GM19328 (cell line): Measurements from ENCODE around the gene FAM174C.
A peak's percentile ranks its signal among the peaks of the same experiment; 100 is the strongest.

Experiments
- ATAC-seq: cut with Tn5 transposase; IDR thresholded peaks from one replicate; pipeline ENCODE4 v1.9.1; 2021; ENCODE audit warnings: mild to moderate bottlenecking, moderate library complexity; ENCODE audit not compliant: unreplicated experiment

The FAM174C gene

DNA sequence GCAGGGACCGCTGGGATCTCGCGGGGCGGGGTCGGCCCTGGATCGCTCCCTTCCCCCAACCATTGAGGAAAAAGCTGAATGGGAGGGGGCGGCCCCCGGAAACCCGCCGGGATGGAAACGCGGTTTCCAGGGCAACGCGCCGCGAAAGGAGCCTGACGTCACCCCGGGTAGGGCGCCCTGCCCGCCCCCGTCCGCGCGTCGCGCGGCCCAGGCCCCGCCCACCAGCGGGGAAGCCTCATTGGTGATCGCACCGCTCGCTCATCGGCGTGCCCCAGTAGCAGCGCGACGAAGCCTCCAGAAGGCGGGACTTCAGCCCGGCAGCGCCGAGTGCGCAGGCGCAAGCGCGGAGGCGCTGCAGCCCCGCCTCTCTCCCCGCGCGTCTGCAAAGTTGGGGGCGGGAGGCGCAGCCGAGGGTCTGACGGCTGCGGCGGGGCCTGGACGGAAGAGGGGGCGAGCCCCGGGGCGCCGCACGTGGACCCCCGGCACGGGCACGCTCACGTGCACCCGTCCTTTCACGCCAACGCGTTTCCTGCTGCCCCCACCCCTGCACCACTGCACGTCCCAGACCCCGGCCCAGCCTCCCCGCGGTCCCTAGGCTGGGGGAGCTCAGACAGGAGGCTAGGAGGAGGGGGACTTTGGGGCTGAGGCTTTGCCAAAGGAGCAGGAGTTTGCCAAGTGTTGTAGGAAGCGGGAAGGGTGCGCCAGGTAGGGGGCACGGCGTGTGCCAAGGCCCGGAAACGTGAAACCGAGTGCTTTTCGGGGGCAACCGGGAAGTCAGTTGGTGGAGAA is 14.4 kb upstream of the FAM174C start:
- peak; percentile 58 for ATAC-seq

DNA sequence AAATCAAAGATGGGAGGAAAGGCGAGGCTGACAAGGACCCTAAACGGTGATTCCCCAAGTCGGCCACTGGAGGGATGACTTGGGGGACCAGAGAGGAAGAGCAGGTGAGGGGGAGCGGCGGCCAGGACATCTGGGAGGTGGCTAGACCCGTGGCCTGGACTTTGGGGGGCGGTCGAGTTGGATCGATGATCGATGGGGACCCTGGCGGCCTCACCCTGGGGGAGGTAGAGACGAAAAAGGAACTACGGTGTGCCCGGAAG is 13.9 kb upstream of the FAM174C start:
- ATAC-seq: no peak

DNA sequence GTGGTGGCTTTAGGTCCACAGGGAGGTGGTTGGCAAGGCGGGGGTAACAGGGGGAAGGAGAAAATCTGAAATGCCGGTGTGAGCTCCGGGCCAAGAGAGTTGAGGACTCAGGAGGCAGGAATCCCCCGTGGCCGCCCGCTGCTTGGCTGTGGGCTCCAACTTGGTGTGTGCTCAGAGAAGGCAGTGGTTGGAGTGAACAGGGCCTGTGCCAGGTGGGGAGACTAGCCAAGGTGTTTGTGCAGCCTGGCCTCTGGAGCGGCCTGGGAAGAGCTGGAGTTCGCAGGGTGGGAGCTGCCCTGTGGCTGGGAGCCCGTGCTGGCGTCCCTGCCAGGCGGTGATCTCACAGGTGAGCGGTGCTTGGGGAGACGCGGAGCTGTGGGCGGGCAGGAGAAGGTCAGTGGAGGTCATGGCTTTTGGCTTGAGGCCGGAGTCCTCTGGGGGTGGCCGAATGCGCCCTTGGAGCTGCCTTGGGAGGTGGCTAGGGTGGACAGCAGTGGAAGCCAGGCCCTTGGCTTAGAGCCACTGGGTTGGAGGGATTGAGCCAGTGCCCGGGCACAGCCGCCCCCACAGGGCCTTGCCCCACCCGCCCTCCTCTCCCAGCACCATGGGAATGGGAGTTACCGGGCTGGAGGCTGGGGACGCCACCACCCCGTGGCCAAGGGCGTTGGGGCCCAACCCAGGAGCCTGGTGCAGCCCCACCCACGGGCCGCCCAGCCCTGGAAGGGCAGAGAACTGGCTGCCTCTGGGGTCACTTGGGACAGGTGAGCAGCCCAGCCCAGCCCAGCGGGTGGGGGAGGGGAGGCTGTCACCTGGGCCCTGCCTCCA is 13.3 kb upstream of the FAM174C start:
- no peak for ATAC-seq

DNA sequence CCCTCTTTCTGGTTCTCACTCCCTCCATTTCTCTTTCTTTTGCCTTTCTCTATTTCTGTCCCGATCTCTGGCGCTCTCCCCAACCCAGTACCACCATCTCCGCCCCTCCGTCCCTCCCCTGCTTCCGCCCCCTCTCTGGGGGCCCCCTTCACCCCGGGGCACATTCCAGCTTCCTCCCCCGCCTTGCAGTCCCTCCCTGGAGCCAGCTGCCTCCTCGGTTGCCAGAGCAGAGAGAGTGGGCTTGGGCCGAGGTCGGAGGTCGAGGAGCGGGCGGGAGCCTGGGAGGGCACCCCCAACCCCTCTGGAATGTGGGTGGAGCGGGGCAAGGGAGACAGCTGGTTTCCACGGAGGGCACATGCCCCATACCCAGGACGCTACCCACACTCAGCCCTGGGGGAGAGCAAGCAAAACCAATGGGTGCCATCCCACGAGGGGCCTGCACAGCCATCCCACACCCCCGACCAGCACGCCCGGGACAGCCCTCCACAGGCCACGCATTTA is 12.7 kb upstream of the FAM174C start:
- ATAC-seq: no peak

DNA sequence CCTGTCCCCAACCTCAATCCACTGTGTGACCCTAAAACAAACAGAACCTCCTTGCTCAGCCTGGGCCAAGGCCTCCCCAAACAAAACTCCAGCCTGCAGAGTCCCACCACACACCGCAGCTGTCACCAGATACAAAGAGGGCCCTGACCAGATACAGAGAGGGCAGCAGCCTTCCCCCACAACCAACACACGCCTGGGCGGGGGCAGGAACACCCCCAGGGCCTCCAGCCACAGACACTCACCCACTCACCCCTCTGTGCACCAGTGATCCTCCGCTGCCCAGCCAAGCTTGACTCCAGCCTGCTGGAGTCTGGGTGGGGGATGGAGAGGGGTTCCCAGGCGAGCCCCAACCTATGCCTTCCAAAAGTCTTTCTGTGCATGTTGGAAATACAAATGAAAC is 12.1 kb upstream of the FAM174C start:
- no peak for ATAC-seq

DNA sequence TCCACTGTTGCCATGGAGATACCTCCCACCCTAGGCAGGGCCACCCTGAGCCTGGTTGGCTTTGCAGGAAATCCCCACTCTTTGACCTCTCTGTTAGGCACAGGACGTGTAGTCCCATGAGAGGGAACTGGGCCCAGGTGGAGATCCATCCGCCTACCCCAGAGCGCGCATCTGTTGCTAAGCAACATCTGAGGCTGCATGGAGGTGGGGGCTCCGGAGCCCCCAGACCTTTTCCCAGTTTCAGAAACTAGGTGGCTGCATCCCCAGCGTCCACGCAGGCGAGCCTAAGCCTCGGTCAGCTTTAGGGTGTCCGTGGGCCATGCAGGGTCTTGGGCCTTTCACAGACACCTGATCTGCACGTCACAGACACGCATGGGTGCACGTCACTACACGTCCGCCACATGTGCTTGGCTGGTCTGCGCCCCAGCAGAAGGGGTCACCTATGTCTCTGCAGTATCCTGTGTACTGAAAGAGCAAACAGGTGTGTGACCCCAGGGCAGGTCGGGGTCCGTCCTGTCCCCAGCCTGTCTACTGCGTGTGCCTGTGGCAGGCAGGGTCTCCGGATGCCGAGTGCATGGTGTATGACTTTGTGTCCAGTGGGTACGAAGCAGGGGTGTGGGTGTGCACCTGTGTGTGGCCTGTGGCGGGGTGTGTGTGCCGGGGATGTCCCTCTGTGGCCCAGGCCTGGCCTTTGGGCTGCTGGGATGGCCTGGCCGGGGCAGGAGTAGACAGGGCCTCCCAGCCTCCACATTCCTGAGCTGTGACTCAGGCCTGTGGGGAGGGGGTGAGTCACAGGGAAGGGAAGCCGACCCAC is 10.3 kb upstream of the FAM174C start:
- ATAC-seq: no peak

DNA sequence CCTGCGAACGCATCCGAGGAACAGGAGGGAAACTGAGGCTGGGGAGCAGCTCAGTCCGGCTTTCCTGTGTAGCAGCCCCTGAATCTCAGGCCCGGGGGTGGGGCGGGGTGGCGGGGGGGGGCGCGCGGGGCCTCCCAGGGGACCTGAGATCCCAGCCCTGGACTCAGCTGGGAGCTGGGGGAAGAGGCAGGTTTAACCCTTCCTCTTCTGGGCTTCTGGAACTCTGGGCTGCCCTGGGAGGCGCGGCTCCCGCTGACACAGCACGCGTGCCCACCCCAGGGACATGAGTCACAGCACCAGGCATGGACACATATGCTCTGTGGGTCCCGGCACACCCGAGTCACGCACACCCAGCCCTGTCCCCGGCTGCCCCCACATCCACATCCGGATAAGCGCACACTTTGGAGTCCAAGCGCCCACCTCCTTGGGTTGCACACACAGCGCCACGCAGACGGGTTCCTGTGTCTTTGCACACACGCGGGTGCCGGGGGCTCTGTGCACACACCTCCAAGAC is 9.7 kb upstream of the FAM174C start:
- no peak for ATAC-seq

DNA sequence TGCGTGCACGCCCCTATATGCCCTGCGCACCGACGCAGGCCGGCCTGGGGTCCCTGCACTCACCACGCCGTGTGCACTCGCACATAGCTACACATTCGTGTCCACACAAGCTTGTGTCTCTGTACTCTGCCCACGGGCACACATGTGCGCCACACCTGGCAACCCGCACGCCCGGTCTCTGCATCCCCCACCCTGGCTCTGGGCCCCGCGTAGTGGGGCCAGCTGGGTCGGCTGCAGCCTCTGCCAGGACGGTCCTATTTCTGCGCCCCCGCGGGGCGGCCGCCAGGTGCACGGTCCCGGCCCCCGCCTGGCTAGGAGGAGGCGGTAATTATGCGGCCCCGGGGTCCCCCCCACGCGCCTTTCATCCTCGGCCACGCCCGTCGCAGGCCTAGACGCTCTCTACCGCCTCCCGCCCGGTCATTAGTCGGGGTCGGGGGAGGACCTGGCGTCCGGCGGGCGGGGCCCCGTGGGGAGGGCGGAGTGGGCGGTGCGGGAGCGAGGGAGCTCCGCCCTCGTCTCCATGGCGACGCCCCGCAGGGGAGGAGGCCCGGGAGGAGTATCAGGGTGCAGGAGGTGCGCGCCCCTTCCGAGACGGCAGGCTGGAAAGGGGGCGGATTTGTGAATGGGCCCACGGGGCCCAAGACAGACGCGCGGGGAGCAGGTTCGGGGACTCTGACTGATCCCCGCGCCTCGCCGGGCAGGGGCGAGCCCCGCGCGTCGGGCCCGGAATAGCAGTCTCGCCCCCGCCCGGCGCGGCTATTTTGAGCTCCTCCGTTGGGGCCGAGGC is 9.0 kb upstream of the FAM174C start:
- ATAC-seq: peak; percentile 24

DNA sequence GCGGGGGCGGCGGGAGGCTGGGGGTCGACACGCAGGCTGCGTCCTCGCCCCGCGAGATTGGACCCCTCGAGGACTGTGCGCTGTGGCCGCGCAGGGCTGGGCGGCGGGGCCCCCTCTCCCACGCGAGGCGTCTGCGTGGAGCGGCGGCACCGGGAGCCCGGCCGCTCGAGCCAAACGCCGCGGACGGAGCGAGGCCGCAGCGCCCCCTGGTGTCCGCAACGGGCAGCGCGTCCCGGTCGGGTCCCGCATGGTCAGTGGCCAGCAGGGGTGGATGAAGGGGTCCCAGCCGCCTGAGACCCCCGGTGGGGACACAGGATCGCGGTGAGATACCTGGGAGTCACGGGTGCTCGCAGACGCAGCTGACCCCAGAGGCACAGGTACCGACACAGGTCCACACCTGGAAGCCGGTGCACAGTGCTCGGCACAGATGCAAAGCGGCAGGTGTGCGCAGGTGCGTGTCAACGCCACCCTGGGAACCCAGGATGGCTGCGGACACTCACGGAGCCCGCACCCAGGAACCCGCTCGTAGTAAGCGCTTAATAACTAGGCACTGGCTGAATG is 8.3 kb upstream of the FAM174C start:
- peak; percentile 11 for ATAC-seq

DNA sequence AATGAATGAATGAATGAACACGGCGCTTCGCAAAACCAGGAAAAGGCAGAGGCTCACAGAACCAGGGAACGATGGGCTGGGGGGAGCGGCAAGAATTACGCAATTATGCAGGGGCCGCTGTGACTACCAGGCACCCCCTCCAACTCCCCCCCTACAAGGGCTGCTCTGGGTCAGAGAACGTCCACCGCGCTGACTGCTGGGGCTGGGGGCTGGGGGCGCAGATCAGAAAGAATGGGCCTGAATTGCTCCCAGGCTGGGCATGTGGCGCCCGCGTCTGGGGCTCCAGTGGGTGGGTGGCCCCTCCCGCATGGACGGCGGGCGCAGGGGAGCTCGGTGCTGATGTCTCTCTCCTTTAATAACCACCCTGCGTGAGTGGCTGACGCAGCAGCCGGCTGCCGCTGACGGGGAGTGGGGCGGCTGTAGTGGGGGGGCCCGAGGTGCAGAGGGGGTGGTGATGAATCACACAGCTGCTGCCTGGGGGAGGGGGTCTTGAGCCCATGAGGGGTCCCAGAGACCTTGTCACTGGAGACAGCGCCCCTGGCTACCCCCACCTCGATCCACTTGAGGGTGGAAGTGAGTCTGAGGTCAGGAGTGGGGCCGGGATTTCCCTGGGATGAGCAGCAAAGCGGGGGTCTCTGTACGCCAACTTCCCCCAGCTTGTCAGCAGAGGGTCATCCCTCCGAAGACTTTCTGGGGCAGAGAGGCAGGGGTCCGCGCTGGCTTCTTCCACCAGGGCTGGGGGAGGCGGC is 7.7 kb upstream of the FAM174C start:
- no peak for ATAC-seq

DNA sequence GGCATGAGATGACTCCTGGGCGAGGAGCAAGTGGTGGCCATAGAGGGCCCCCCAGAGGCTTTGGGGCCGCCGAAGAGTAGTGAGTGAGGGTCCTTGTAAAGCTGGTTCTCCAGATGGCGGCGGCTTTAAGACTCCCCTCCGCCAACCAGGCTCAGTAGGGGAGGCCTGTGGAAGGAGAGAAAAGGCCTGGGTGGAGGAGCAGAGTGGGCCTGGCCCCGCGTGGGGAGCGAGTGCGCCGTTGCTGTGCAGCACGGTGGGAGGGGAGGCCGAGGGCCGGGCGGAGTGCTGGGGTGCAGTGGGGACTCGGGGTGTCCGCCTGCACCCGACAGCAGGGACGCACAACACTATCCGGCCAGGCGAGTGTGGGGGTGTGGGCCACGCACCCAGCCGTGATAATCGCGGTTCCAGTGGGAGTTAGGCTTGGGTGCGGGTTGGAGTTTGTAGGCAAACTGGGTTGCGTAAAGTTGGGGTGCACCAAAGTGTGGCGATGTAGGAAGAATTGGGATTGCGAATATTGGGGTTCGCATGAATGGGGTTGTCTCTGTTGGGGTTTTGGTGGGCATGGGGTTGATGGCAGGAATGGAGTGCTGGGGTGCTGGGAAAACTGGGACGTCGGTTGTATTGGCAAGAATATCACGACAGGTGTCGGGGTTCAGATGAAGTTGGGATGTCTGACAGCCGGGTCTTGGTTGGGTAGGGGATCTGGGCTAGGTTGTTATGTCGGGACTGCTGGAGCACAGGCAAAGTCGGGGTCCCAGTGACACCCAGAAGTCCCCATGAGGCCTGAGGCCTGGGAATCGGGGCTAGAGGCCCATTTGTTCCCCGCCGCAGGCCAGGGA is 6.9 kb upstream of the FAM174C start:
- no peak for ATAC-seq

DNA sequence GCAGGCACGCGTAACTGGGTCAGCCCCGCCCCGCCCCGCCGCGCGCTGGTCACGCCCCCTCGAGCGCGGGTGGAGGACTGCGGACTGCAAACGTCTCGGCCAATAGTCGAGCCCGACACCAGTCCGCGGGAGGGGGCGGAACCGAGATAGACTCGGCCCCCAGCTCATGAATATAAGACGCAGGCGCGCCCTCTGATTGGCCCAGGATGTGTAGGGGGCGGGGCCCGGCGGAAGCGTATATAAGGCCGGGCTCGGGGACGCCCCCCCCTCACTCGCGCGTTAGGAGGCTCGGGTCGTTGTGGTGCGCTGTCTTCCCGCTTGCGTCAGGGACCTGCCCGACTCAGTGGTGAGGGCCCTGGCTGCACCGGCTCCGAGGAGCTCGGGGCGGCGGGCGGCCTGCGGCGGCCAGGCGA is 6.3 kb upstream of the FAM174C start, which contains the start of gene CIRBP:
TSS of gene CIRBP (plus strand) at position 268 of the 413 bp plus-strand sequence. CDS start 1,602 bp downstream, outside the sequence.
- ATAC-seq: peak; percentile 44

DNA sequence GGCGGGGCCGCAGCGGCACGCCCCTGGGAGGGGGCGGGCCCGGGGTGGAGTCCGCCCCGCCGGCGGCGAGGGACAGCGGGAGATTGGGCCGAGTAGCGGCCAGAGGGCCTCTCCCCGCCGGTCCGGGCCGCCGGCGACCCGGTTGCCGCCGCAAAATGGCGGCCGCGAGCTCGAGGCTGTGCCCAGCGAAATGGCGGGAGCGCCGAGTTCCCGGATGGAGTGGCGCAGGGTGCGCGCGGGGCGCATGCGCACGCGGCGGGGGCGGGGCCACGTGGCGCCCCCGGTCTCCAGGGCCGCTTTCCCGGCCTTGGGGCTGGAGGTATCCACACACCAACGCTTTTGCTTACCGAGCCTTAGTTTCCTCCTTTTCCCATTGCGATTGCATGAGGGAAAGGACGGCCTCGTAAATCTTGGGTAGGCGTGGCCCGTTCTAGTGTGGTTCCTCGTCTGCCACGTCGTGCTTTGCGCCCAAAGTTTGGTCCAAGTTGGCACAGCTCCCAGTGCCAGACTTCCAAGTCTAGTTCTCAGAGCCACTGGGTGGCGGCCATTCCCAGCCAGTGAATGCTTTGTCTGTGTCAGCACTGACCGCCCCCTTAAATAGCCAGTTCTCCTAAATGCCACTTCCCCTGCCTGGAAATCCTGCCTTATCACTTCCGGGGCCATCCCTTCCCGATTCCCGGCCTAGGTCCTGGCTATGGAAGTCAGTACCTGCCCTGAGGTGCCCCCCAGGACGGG is 5.7 kb upstream of the FAM174C start:
- peak; percentile 30 for ATAC-seq

DNA sequence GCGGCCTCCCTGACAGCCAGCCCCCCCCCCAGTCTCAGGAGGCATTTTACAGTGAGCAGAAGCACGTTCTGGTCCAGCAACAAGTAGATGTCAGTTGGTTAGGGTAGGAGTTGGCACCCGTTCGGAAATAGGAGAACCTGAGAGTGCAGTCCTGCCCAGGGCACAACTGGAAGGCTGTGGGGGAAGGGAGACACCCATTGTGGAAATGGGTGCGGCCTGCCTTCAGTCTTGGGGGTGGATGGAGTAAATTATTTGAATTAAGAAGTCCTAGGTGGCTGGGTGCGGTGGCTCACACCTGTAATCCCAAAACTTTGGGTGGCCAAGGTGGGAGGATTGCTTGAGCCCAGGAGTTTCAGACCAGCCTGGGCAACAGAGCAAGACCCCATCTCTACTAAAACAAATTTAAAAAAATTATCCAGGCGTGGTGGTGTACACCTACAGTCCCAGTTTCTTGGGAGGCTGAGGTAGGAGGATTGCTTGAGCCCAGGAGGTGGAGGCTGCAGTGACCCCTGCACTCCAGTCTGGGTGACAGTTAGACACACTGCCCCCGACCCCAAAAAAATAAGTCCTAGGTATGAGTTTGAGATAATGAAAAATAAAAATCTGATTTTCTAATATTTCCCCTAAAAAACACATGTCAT is 5.0 kb upstream of the FAM174C start:
- no peak for ATAC-seq

DNA sequence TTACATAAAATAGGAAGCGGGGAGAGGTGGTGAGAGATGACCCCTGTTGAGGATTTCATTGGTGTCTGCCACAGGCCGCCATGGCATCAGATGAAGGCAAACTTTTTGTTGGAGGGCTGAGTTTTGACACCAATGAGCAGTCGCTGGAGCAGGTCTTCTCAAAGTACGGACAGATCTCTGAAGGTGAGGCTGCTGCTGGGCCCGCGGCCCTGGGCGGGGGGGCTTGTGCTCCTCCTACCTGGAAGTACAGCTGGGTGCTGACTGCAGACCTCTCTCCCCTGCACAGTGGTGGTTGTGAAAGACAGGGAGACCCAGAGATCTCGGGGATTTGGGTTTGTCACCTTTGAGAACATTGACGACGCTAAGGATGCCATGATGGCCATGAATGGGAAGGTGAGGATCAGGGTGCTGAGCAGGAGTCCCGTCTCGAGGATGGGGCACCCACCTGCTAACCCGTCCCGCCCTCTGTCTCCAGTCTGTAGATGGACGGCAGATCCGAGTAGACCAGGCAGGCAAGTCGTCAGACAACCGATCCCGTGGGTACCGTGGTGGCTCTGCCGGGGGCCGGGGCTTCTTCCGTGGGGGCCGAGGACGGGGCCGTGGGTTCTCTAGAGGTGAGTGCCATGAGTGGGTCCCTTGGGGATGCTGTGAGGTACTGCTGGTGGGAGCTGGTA is 4.3 kb upstream of the FAM174C start:
- no peak for ATAC-seq

DNA sequence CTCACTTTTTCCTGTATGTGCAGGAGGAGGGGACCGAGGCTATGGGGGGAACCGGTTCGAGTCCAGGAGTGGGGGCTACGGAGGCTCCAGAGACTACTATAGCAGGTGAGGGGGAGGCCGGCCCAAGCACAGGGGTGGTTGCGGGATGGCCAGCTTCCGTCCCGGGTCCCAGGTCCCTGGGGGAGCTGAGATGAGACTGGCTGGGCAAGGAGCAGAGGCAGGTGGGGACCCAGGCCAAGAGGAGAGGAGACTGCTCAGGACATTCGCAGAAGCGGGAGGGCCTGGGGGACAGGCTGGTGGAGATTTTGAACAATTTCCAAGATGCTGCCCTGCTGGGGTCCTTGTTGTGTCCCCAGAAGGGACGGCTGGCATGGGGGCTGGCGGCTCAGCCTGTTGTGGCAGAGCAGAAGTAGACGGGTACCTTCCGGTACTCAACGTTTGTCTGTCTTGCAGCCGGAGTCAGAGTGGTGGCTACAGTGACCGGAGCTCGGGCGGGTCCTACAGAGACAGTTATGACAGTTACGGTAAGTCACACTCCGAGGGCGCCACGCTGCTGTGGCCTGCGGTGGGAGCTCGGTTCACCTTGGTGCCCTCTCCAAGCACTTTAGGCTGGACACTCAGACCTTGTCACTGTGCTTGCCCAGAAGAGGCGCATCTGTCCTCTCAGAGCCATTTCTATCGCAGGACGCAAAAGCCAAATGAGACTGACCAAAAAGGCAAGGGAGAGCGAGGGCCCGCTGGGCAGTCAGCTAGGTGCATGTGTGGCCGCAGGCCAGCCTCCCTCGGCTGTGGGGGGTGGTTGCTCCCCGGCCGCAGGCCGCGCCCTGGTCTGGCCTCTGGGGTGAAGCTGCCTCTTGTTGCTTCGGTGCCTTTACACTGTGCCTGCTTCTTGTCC is 3.6 kb upstream of the FAM174C start:
- ATAC-seq: no peak
